Measurements from ENCODE around the gene SAMD14. TPM values are rescaled to one million over a fixed set of nuclear protein-coding genes. Genes with fewer than 3 reads are reported as not detected.

Gene SAMD14
- polyA plus RNA-seq, 1 donor from 2014 or later: 0.15 TPM

DNA sequence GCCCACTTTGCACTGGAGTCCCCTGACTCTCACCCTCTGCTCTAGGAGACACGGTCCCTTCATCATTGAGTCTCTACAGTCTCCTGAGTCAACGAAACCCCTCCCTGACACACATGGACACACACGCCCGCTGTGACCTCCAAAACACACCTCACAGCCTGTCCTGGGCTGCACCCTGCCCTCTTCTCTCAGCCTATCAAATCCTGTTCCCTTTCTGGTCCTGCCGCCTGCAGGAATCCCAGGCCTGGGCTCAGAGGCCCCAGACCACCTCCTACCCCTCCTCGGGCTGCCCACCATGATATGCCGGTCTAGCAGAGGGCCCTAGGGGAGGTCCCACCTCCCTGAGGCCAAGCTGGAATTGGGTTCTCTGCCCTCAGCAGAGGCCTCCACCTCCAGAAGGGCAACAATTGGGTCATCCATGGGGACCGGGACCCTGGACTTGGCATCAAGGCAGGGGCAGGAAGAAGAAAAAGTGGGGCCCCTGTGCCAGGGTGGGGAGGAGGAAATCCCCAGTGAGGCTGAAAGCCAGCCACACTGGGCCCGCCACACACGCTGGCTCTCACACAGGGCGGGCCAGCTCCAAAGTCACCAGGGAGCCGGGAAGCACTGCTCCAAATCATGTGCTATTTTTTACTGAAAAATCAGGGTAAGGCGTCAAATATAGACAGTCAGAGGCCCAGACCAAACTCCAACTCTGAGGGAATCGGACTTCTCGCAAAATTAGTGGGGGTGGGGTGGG is 17.1 kb upstream of the SAMD14 start:
- Mint-ChIP-seq H3K9me3 (no peaks in the 10 kb centered on the region), H3K4me1 (peaks cover 26 to 40% (median 39%) of the 10 kb centered on the region in 3 donors), H3K27me3 (no peaks in the 10 kb centered on the region), H3K36me3 (peaks cover 18% of the 10 kb centered on the region), H3K4me3 (peak overlapping the region; percentile 91 to 100 (median 98)), H3K27ac (peak overlapping the region; percentile 95 to 99 (median 99))

DNA sequence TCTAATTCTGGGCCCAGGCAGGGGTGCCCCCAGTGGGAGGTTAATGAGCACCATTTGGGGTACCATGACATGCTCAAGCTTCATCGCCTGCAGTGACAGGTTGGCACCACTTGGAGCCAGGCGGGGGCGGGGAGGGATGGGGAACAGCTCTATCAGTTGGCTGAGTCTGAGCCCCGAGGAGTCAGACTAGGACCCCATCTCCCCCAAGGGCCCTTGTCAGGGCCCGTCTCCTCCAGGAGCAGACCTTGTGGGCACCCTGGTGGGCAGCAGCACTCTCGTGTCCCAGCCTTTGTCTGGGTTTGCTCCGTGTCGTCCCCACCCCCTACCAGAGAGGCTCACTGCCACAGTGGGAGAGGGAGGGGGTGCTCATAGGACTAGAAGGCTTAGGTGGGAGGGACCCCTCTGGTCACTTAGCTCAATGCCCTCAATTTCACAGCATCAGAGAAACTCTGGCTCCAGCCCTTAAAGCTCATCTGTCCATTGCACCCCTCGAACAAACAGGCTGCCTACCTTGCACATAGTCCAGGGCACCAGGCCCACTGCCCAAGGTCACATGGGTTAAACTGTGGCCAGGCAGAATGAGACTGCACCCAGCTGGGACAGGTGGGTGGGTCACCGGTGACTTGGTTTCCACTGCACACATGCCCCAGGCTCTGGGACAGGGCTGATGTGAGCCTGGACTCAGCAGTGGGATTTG is 16.4 kb upstream of the SAMD14 start:
- peaks cover 32 to 45% (median 44%) of the 10 kb centered on the region in 3 donors for H3K4me1 Mint-ChIP-seq
- no peaks in the 10 kb centered on the region for H3K9me3 Mint-ChIP-seq
- peak overlapping the region; percentile 91 to 100 (median 98) for H3K4me3 Mint-ChIP-seq
- peaks cover 18% of the 10 kb centered on the region for H3K36me3 Mint-ChIP-seq
- H3K27me3 Mint-ChIP-seq: no peaks in the 10 kb centered on the region
- H3K27ac Mint-ChIP-seq: peak overlapping the region; percentile 95 to 99 (median 99)

GRCh38 chr17:50145532-50146229 is 15.7 kb upstream of the SAMD14 start:
- Mint-ChIP-seq H3K27ac (peak overlapping the region; percentile 95 to 99 (median 99)), H3K9me3 (no peaks in the 10 kb centered on the region), H3K36me3 (peaks cover 18% of the 10 kb centered on the region)

DNA sequence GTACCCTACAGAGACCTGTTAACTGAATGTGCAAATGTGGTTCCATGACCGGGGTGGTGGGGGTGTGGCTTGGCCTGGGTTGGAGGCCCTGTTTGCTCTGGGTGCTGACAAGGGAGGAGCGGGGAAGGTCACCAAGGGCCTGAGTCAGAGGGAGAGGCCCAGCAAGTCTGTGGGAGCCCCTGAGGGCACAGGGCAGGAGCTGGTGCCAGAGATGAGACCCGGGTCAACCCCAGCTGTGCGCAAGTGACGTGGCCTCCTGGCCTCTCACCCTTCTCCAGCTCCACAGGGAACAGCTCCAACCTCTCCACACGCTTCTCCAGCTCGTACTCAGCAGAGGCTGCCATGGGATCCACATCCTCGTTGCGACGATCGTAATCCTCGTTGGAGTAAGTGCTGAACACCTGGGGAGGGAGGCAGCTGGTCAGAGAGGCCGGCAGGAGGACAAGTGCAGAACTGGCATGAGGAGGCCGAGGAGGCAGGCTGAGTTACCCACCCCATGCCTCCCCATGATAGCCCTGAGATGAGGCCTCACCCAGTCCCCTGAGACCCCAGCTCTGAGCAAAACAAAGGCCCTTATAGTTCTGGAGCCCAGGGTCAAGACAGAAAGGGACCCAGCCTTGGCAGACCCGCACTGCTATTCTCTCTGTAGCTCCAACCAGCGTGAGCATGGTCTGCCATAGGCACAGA is 15.0 kb upstream of the SAMD14 start:
- peaks cover 43 to 56% (median 54%) of the 10 kb centered on the region in 3 donors for H3K4me1 Mint-ChIP-seq
- peak overlapping the region; percentile 91 to 100 (median 98) for H3K4me3 Mint-ChIP-seq
- H3K36me3 Mint-ChIP-seq: peaks cover 19% of the 10 kb centered on the region
- no peaks in the 10 kb centered on the region for H3K9me3 Mint-ChIP-seq
- H3K27ac Mint-ChIP-seq: peak overlapping the region; percentile 23 to 99 (median 95)
- H3K27me3 Mint-ChIP-seq: no peaks in the 10 kb centered on the region

More at GRCh38 chr17:50145532-50146229, 15.7 kb upstream of the SAMD14 start:
- no peaks in the 10 kb centered on the region for H3K27me3 Mint-ChIP-seq
- H3K4me1 Mint-ChIP-seq: peaks cover 36 to 50% (median 49%) of the 10 kb centered on the region in 3 donors
- peak overlapping the region; percentile 91 to 100 (median 98) for H3K4me3 Mint-ChIP-seq

- Mint-ChIP-seq H3K36me3 (peaks cover 22% of the 10 kb centered on the region), H3K9me3 (no peaks in the 10 kb centered on the region), H3K4me1 (peaks cover 48 to 60% (median 58%) of the 10 kb centered on the region in 3 donors), H3K4me3 (peak overlapping the region; percentile 65 to 91 (median 75)), H3K27ac (peak overlapping the region; percentile 46 to 95 (median 76)), H3K27me3 (no peaks in the 10 kb centered on the region)
Observed at GRCh38 chr17:50144355-50144754, 14.4 kb upstream of the SAMD14 start.

DNA sequence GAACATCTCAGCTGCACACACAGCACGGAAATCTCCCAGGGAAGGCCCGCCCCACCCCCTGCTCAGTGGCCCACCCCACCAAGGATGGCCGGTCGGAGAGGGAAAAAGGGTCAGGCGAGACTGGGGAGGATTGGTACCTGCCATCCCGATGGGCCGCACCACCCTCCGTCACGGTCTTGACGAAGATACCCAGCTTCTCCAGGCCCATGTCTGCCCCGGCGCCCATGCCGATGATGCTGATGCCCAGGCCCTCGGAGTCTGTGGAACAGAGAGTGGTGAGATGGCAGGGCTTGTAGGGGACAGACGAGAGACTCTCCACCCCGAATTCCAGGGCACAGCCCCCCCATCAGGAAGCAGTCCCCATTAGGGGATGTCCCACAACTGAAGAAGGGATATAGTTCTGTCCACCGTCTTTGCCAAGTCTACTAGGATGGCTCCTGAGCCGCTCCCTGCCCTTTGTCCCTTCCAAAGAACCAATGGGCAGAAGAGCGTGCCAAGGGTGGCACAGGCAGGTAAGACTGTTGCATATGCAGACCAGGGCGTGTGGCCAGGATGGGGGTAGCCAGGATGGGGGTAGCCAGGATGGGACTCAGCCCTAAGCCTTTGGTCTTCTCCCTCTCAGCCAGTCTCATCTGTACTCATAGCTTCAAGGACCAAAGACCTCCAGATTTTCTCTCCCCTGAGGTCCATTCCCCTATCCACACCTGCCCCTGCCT is 13.7 kb upstream of the SAMD14 start:
- H3K36me3 Mint-ChIP-seq: peaks cover 21% of the 10 kb centered on the region
- H3K27me3 Mint-ChIP-seq: no peaks in the 10 kb centered on the region
- peak overlapping the region in 1 of 3 donors; percentile 85 for H3K27ac Mint-ChIP-seq
- H3K4me1 Mint-ChIP-seq: peaks cover 48 to 60% (median 58%) of the 10 kb centered on the region in 3 donors
- peak overlapping the region in 3 of 4 donors; percentile 67 to 83 (median 73) for H3K4me3 Mint-ChIP-seq
- no peaks in the 10 kb centered on the region for H3K9me3 Mint-ChIP-seq

DNA sequence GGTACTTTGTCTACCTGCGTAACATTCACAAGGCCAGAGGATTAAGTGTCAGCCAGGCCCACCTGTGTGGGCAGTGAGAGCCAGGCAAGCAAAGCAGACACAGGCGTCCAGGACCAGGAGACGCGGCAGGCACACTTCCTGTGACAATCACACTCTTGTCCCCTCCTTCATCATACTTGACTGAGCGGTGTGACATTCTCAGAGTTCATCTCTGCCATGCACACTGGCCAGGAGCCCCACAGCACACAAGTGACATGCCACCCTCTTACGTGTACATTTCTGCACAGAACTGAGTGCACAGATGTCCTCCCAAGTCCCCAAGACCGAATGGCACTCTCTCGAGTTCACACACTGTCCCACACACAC is 11.8 kb upstream of the SAMD14 start:
- H3K27me3 Mint-ChIP-seq: no peaks in the 10 kb centered on the region
- H3K4me3 Mint-ChIP-seq: peak overlapping the region in 3 of 4 donors; percentile 74 to 91 (median 76)
- peaks cover 42 to 59% (median 58%) of the 10 kb centered on the region in 3 donors for H3K4me1 Mint-ChIP-seq
- no peaks in the 10 kb centered on the region for H3K9me3 Mint-ChIP-seq
- H3K36me3 Mint-ChIP-seq: peaks cover 14% of the 10 kb centered on the region
- H3K27ac Mint-ChIP-seq: peak overlapping the region; percentile 85 to 92 (median 89)

DNA sequence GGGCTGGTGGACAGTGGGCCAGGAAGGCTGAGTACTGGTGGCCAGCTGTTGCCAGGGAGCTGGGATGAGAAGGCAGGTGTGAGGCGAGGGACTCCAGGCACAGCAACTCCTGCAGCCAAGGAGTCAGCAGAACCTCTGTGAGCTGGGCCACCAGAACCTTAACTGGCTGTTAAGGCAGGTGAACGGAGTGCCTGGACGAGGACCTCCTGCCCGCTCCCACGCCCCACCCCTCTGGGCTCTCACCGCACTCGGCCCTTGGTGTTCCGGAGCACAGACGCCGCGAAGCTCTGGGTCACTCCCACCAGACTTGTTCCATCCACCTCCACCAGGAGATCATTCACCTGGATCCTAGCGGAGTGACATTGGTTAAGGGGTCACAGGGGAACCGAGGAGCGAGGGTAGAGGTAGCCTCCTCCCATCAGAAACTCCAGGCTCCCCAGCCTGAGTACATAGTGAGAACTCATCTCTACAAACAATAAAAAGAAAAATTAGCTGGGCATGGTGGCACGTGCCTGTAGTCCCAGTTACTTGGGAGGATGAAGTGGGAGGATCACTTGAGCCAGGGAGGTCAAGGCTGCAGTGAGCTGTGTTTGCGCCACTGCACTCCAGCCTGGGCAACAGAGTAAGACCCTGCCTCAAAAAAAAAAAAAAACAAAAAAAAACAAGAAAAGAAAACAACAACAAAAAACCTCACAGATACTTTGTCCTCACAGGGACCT is 11.2 kb upstream of the SAMD14 start:
- Mint-ChIP-seq H3K9me3 (no peaks in the 10 kb centered on the region), H3K27ac (peak overlapping the region; percentile 89 to 96 (median 92)), H3K4me1 (peaks cover 39 to 56% (median 55%) of the 10 kb centered on the region in 3 donors), H3K4me3 (peak overlapping the region in 3 of 4 donors; percentile 76 to 91 (median 76)), H3K27me3 (no peaks in the 10 kb centered on the region), H3K36me3 (peaks cover 14% of the 10 kb centered on the region)

- Mint-ChIP-seq H3K36me3 (peaks cover 14% of the 10 kb centered on the region), H3K4me3 (peak overlapping the region; percentile 8 to 91 (median 76)), H3K9me3 (no peaks in the 10 kb centered on the region), H3K4me1 (peaks cover 39 to 50% (median 49%) of the 10 kb centered on the region in 3 donors), H3K27ac (peak overlapping the region; percentile 71 to 96 (median 85)), H3K27me3 (no peaks in the 10 kb centered on the region)
Observed at GRCh38 chr17:50139950-50140885, 10.3 kb upstream of the SAMD14 start.

- peaks cover 9% of the 10 kb centered on the region for H3K36me3 Mint-ChIP-seq
- peaks cover 35 to 42% (median 40%) of the 10 kb centered on the region in 3 donors for H3K4me1 Mint-ChIP-seq
- H3K4me3 Mint-ChIP-seq: no peak overlapping the region
- H3K9me3 Mint-ChIP-seq: no peaks in the 10 kb centered on the region
- H3K27ac Mint-ChIP-seq: peak overlapping the region; percentile 71 to 96 (median 85)
- H3K27me3 Mint-ChIP-seq: no peaks in the 10 kb centered on the region
Observed at GRCh38 chr17:50139185-50139783, 9.3 kb upstream of the SAMD14 start.

- Mint-ChIP-seq H3K36me3 (peaks cover 4% of the 10 kb centered on the region), H3K4me3 (no peak overlapping the region), H3K4me1 (peaks cover 22 to 27% (median 27%) of the 10 kb centered on the region in 3 donors), H3K27ac (no peak overlapping the region), H3K27me3 (no peaks in the 10 kb centered on the region), H3K9me3 (no peaks in the 10 kb centered on the region)
Observed at GRCh38 chr17:50137042-50137441, 7.1 kb upstream of the SAMD14 start.

DNA sequence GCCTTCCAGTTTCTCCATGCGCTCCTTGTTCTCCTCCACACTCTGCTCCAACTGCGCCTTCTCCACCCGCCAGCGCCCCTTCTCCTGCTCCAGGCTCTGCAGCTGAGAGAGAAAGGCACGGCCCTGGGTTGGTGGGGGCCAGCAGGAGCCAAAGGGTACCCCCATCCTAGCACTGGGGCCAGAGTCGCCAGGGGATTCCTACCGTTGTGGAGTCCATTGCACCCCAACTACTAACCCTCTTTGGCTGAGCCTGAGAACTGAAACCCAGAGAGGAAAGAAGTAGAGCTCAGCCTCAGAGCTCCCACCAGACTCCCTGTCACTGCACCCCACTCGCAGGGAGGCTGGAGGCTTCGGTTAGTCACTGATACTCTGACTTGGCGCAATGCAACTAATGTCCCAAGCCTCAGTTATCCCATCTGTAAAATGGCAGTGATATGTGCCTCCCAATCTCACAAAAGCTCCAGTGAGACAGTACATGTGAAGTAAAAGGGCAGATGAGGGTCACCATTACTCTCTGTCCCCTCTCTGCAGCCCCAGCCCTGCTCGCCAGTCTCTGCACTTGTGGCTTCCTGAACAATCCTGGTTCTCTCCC is 6.2 kb upstream of the SAMD14 start:
- H3K4me1 Mint-ChIP-seq: peaks cover 16 to 21% (median 20%) of the 10 kb centered on the region in 3 donors

More for the DNA sequence above, 6.2 kb upstream of the SAMD14 start:
- no peak overlapping the region for H3K4me3 Mint-ChIP-seq
- H3K27ac Mint-ChIP-seq: no peak overlapping the region
- peaks cover 2% of the 10 kb centered on the region for H3K27me3 Mint-ChIP-seq
- no peaks in the 10 kb centered on the region for H3K9me3 Mint-ChIP-seq
- peaks cover 4% of the 10 kb centered on the region for H3K36me3 Mint-ChIP-seq

Measured in IgD-negative memory B cell (primary cell).